Naive thymus-derived CD4-positive, alpha-beta T cell (primary cell): ENCODE measurements around the gene CDK15. TPM values are rescaled to one million over a fixed set of nuclear protein-coding genes. Genes with fewer than 3 reads are reported as not detected.

Experiments used
- ATAC-seq: fragments of 150-1000 bp; cut with Tn5 transposase; 2 replicates; pipeline ENCODE4 v1.10.0; 2021; ENCODE audit warnings: mild to moderate bottlenecking, moderate library complexity
- CTCF ChIA-PET: fragments of 350-600 bp; sonication (Branson Sonifier 250); formaldehyde crosslinking; loops from one replicate; lab custom pipeline; 2021; ENCODE audit warnings: antibody characterized with exemption; lab: Charles Lee
- POLR2A ChIA-PET: fragments of 350-600 bp; sonication (Branson Sonifier 250); formaldehyde crosslinking; loops from one replicate; lab custom pipeline; 2021; ENCODE audit warnings: antibody characterized with exemption, inconsistent platforms; lab: Charles Lee
- DNase-seq, 9 donors: peaks; one replicate each; pipeline versions ENCODE4 v3.0.0 to v3.0.0-alpha.2; 2020 to 2022; ENCODE audit warnings: mixed read lengths in 1 of 9
- H3K27ac ChIP-seq: one replicate; pipeline ENCODE4 v1.7.0; 2013; ENCODE audit warnings: mild to moderate bottlenecking, low read depth, low read length, moderate library complexity
- H3K27me3 ChIP-seq, 2 donors: one replicate each; pipeline ENCODE4 v1.7.0; 2013; ENCODE audit warnings: low read length in 2 of 2, mild to moderate bottlenecking in 2 of 2, moderate library complexity in 2 of 2; ENCODE audit not compliant: control insufficient read depth in 2 of 2, insufficient read depth in 2 of 2
- H3K36me3 ChIP-seq, 3 experiments: 1 replicate in 2 of 3; 2 replicates in 1 of 3; pipeline ENCODE4 v1.7.0; 2013; ENCODE audit warnings: low read length in 3 of 3, mild to moderate bottlenecking in 3 of 3, moderate library complexity in 1 of 3; ENCODE audit not compliant: insufficient read depth in 3 of 3, control insufficient read depth in 2 of 3
- H3K4me1 ChIP-seq, 2 donors: one replicate each; pipeline ENCODE4 v1.7.0; 2013; ENCODE audit warnings: low read length in 2 of 2, mild to moderate bottlenecking in 2 of 2, moderate library complexity in 1 of 2; ENCODE audit not compliant: control insufficient read depth in 2 of 2, insufficient read depth in 2 of 2
- H3K4me3 ChIP-seq: 2 replicates; pipeline ENCODE4 v1.7.0; 2013; ENCODE audit warnings: mild to moderate bottlenecking, low read length
- H3K9me3 ChIP-seq, 3 experiments: 1 replicate in 2 of 3; 2 replicates in 1 of 3; pipeline ENCODE4 v1.7.0; 2013; ENCODE audit warnings: low read length in 3 of 3; ENCODE audit not compliant: control insufficient read depth in 2 of 3
- H3K27ac Mint-ChIP-seq, 9 donors: one replicate each; pipeline ENCODE4 v1.8.0; 2020 to 2022; ENCODE audit warnings: mixed read lengths in 9 of 9, mild to moderate bottlenecking in 8 of 9, moderate library complexity in 5 of 9, inconsistent platforms in 2 of 9
- H3K27me3 Mint-ChIP-seq, 5 donors: one replicate each; pipeline ENCODE4 v1.8.0; 2021 to 2022; ENCODE audit warnings: mixed read lengths in 5 of 5, mild to moderate bottlenecking in 1 of 5
- H3K36me3 Mint-ChIP-seq, 5 donors: one replicate each; pipeline ENCODE4 v1.8.0; 2020 to 2022; ENCODE audit warnings: mixed read lengths in 5 of 5, mild to moderate bottlenecking in 3 of 5, inconsistent platforms in 1 of 5
- H3K4me1 Mint-ChIP-seq, 7 donors: one replicate each; pipeline ENCODE4 v1.8.0; 2020 to 2022; ENCODE audit warnings: mixed read lengths in 7 of 7, mild to moderate bottlenecking in 3 of 7, inconsistent platforms in 1 of 7
- H3K4me3 Mint-ChIP-seq, 10 donors: one replicate each; pipeline ENCODE4 v1.8.0; 2020 to 2022; ENCODE audit warnings: mild to moderate bottlenecking in 10 of 10, mixed read lengths in 10 of 10, moderate library complexity in 6 of 10, inconsistent platforms in 2 of 10
- H3K9me3 Mint-ChIP-seq, 11 donors: one replicate each; pipeline ENCODE4 v1.8.0; 2020 to 2022; ENCODE audit warnings: mixed read lengths in 11 of 11, mild to moderate bottlenecking in 4 of 11, inconsistent platforms in 1 of 11, moderate library complexity in 1 of 11
- intact Hi-C, 2 donors: fragments of 100-400 bp; cut with micrococcal nuclease; formaldehyde crosslinking; loops; one replicate each; pipeline ENCODE4 v1.15.1; 2023
- polyA plus RNA-seq, 2 donors: library from polyadenylated mRNA; unstranded; fragments of 300-500 nt; fragmentation: Illumina TruSeq; gene quantifications; one replicate each; pipeline ENCODE4 v1.2.3, GENCODE V29; 2021
- total RNA-seq, 6 experiments: library from RNA in 5 of 6; stranded (reverse) in 5 of 6; gene quantifications; 1 replicate in 5 of 6; 2 replicates in 1 of 6; pipeline ENCODE4 v1.2.3 and lab custom pipeline; 2021 to 2026

Gene CDK15
- total and polyA plus RNA-seq, 7 experiments from 2014 or later = not detected

GRCh38 chr2:201860636-201861066, 54.3 kb downstream of the CDK15 start:
- Histone ChIP-seq H3K4me1 (peaks cover 0 to 8% of the 10 kb centered on the region in 2 donors), H3K27ac (no peak overlapping the region), H3K27me3 (no peaks in the 10 kb centered on the region), H3K4me3 (no peak overlapping the region), H3K9me3 (no peaks in the 10 kb centered on the region), H3K36me3 (no peaks in the 10 kb centered on the region)
- no peaks in the 10 kb centered on the region for H3K9me3 Mint-ChIP-seq
- intact Hi-C loops = loop anchor here (1.0 to 5.0 kb wide), 4 partner anchors 196 to 624 kb away; no protein-coding TSS in a partner anchor
- peaks cover 7 to 47% (median 30%) of the 10 kb centered on the region in 5 donors for H3K27me3 Mint-ChIP-seq
- ChIA-PET CTCF (interaction anchor here (0.6 to 3.1 kb wide), 8 partner anchors 36 to 319 kb away, joined by 3 to 48 read pairs (median 4); no protein-coding TSS in a partner anchor), POLR2A (interaction anchor here (0.6 kb wide), 1 partner anchor 216 kb away, joined by 3 read pairs; no protein-coding TSS in a partner anchor)
- DNase-seq (peak in 8 of 9 donors; percentile 15 to 60 (median 36)), ATAC-seq (peak; percentile 75)
- peak overlapping the region in 6 of 10 donors; percentile 15 to 57 (median 26) for H3K4me3 Mint-ChIP-seq
- peaks cover 13 to 24% (median 20%) of the 10 kb centered on the region in 7 donors for H3K4me1 Mint-ChIP-seq
- H3K27ac Mint-ChIP-seq = no peak overlapping the region
- H3K36me3 Mint-ChIP-seq = no peaks in the 10 kb centered on the region

GRCh38 chr2:201862843-201863242, 56.5 kb downstream of the CDK15 start:
- Mint-ChIP-seq H3K27me3 (peaks cover 9 to 41% (median 26%) of the 10 kb centered on the region in 5 donors), H3K36me3 (no peaks in the 10 kb centered on the region), H3K9me3 (no peaks in the 10 kb centered on the region), H3K27ac (no peak overlapping the region), H3K4me1 (peaks cover 13 to 21% (median 18%) of the 10 kb centered on the region in 7 donors), H3K4me3 (no peak overlapping the region)
- peaks cover 0 to 8% of the 10 kb centered on the region in 2 donors for H3K4me1 ChIP-seq
- intact Hi-C loops = loop anchor here in 1 of 2 donors (5.0 kb wide), 1 partner anchor 194 kb away; no protein-coding TSS in a partner anchor
- no peak for DNase-seq
- no peaks in the 10 kb centered on the region for H3K9me3 ChIP-seq
- H3K4me3 ChIP-seq = no peak overlapping the region
- CTCF ChIA-PET = no interaction called here
- H3K27ac ChIP-seq = no peak overlapping the region
- ATAC-seq = no peak
- POLR2A ChIA-PET = interaction anchor here (0.7 kb wide), 1 partner anchor 85 kb away, joined by 3 read pairs; no protein-coding TSS in a partner anchor
- no peaks in the 10 kb centered on the region for H3K27me3 ChIP-seq
- H3K36me3 ChIP-seq = no peaks in the 10 kb centered on the region

GRCh38 chr2:201866643-201867473, 60.5 kb downstream of the CDK15 start:
- H3K4me3 ChIP-seq = no peak overlapping the region
- no peaks in the 10 kb centered on the region for H3K27me3 ChIP-seq
- intact Hi-C loops = no loop called here
- Mint-ChIP-seq H3K4me3 (no peak overlapping the region), H3K9me3 (peaks cover 0 to 1% (median 0%) of the 10 kb centered on the region in 11 donors), H3K27ac (peak overlapping the region in 1 of 9 donors; percentile 55), H3K27me3 (peaks cover 8 to 29% (median 17%) of the 10 kb centered on the region in 5 donors), H3K36me3 (no peaks in the 10 kb centered on the region), H3K4me1 (no peaks in the 10 kb centered on the region)
- H3K36me3 ChIP-seq = no peaks in the 10 kb centered on the region
- no peak overlapping the region for H3K27ac ChIP-seq
- DNase-seq = no peak
- no peaks in the 10 kb centered on the region for H3K4me1 ChIP-seq
- H3K9me3 ChIP-seq = no peaks in the 10 kb centered on the region
- ATAC-seq = no peak
- CTCF ChIA-PET = interaction anchor here (1.2 kb wide), 1 partner anchor 317 kb away, joined by 5 read pairs; no protein-coding TSS in a partner anchor
- POLR2A ChIA-PET = interaction anchor here (0.6 kb wide), 1 partner anchor 37 kb away, joined by 4 read pairs; no protein-coding TSS in a partner anchor

GRCh38 chr2:201871471-201871870, 65.1 kb downstream of the CDK15 start:
- Mint-ChIP-seq H3K4me1 (no peaks in the 10 kb centered on the region), H3K36me3 (no peaks in the 10 kb centered on the region), H3K9me3 (peaks cover 0 to 1% (median 0%) of the 10 kb centered on the region in 11 donors), H3K27ac (no peak overlapping the region), H3K4me3 (no peak overlapping the region), H3K27me3 (peaks cover 14 to 25% (median 14%) of the 10 kb centered on the region in 5 donors)
- Histone ChIP-seq H3K36me3 (no peaks in the 10 kb centered on the region), H3K4me1 (no peaks in the 10 kb centered on the region), H3K4me3 (no peak overlapping the region), H3K9me3 (no peaks in the 10 kb centered on the region), H3K27ac (no peak overlapping the region), H3K27me3 (no peaks in the 10 kb centered on the region)
- ChIA-PET CTCF (no interaction called here), POLR2A (no interaction called here)
- DNase-seq = no peak
- ATAC-seq = no peak
- intact Hi-C loops = no loop called here

- POLR2A ChIA-PET = no interaction called here
- ATAC-seq = no peak
- CTCF ChIA-PET = no interaction called here
Measured at GRCh38 chr2:201872591-201872990, 66.3 kb downstream of the CDK15 start.

GRCh38 chr2:201879996-201880395, 73.7 kb downstream of the CDK15 start:
- intact Hi-C loops = no loop called here
- Histone ChIP-seq H3K4me1 (no peaks in the 10 kb centered on the region), H3K27ac (no peak overlapping the region), H3K4me3 (no peak overlapping the region), H3K36me3 (no peaks in the 10 kb centered on the region), H3K27me3 (no peaks in the 10 kb centered on the region), H3K9me3 (no peaks in the 10 kb centered on the region)
- ATAC-seq = no peak
- H3K27ac Mint-ChIP-seq = no peak overlapping the region
- POLR2A ChIA-PET = no interaction called here
- no peak for DNase-seq
- CTCF ChIA-PET = no interaction called here
- peaks cover 0 to 2% (median 0%) of the 10 kb centered on the region in 11 donors for H3K9me3 Mint-ChIP-seq
- peaks cover 38 to 64% (median 50%) of the 10 kb centered on the region in 5 donors for H3K27me3 Mint-ChIP-seq
- H3K4me3 Mint-ChIP-seq = no peak overlapping the region
- no peaks in the 10 kb centered on the region for H3K36me3 Mint-ChIP-seq
- H3K4me1 Mint-ChIP-seq = peaks cover 6 to 27% (median 15%) of the 10 kb centered on the region in 7 donors

More at GRCh38 chr2:201872591-201872990, 66.3 kb downstream of the CDK15 start:
- H3K36me3 Mint-ChIP-seq = no peaks in the 10 kb centered on the region
- Histone ChIP-seq H3K4me3 (no peak overlapping the region), H3K27ac (no peak overlapping the region), H3K9me3 (no peaks in the 10 kb centered on the region), H3K27me3 (no peaks in the 10 kb centered on the region), H3K4me1 (no peaks in the 10 kb centered on the region), H3K36me3 (no peaks in the 10 kb centered on the region)
- H3K27ac Mint-ChIP-seq = no peak overlapping the region
- no peak for DNase-seq
- H3K4me3 Mint-ChIP-seq = no peak overlapping the region
- H3K9me3 Mint-ChIP-seq = peaks cover 0 to 1% (median 0%) of the 10 kb centered on the region in 11 donors
- no peaks in the 10 kb centered on the region for H3K4me1 Mint-ChIP-seq
- intact Hi-C loops = no loop called here
- peaks cover 14 to 25% (median 16%) of the 10 kb centered on the region in 5 donors for H3K27me3 Mint-ChIP-seq
